SU-DHL-6 (cell line): Measurements from ENCODE around the gene SEMG1.

Experiments used
- EZH2phosphoT487 ChIP-seq: fragments of 200-600 bp; sonication (generic), shearing (Covaris generic); conservative IDR thresholded peaks from 2 replicates; pipeline ENCODE4 v1.6.1; 2018; ENCODE audit warnings: mild to moderate bottlenecking, antibody characterized with exemption, low read length, moderate library complexity, mixed read lengths
- TF ChIP-seq, protein P1 (sequence below): fragments of 200-600 bp; sonication (generic); IDR thresholded peaks from one replicate; pipeline ENCODE4 v1.5.1; 2017; ENCODE audit warnings: antibody characterized with exemption, mild to moderate bottlenecking, low read length, moderate library complexity; ENCODE audit not compliant: insufficient read depth, poor library complexity, severe bottlenecking

DNA sequence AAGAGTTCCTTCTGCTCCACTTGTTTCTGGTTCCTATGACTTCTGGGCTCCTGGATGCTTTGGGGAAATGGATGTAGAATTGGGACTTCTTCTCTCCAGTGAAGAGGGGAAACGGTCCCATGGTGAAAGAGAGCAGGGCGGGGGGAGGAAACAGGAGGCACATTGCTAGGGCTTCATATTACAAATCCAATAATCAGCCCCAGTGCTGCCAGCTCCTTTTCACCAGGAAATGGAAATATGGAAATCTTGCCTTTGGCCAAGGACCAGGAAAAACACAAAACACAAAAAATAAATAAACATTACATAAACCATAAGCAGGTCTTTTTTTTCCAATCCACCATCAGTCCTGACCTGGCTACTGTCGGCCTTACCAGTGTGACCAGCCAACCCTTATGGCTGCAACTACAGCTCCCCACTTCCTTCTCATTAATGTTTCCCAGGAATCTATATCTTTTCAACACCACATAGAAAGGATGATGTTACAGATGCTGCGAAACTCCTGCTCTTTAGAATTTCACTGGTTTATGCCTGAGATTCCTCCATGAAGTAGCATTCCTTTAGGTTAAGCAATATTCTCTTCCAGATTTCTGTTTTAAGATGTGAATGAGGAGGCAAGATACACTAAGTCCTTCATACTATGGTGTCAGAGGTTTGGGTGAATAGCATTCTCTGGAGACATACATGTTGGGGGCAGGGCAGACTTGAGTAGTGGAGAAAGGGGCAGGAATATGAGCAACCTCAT is 30.1 kb upstream of the SEMG1 start:
- TF ChIP-seq, protein P1, sequence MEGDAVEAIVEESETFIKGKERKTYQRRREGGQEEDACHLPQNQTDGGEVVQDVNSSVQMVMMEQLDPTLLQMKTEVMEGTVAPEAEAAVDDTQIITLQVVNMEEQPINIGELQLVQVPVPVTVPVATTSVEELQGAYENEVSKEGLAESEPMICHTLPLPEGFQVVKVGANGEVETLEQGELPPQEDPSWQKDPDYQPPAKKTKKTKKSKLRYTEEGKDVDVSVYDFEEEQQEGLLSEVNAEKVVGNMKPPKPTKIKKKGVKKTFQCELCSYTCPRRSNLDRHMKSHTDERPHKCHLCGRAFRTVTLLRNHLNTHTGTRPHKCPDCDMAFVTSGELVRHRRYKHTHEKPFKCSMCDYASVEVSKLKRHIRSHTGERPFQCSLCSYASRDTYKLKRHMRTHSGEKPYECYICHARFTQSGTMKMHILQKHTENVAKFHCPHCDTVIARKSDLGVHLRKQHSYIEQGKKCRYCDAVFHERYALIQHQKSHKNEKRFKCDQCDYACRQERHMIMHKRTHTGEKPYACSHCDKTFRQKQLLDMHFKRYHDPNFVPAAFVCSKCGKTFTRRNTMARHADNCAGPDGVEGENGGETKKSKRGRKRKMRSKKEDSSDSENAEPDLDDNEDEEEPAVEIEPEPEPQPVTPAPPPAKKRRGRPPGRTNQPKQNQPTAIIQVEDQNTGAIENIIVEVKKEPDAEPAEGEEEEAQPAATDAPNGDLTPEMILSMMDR = no peak
- TF ChIP-seq EZH2phosphoT487 = no peak
